Gastrocnemius medialis (tissue), 4 donors: Measurements from ENCODE around the gene CACNA2D3. TPM values are rescaled to one million over a fixed set of nuclear protein-coding genes. Genes with fewer than 3 reads are reported as not detected.

Experiments
- ATAC-seq, 2 donors: fragments of 150-250 bp; one replicate each; pipeline ENCODE4 v1.9.1; 2016
- DNase-seq, 2 donors: peaks; one replicate each; pipeline ENCODE4 v3.0.0-alpha.2; 2019
- H3K27ac ChIP-seq, 4 donors: fragments of 200-600 bp; sonication (generic); 1 replicate in 1 of 4; 2 replicates in 3 of 4; pipeline ENCODE4 v1.5.1; 2016 to 2018; ENCODE audit warnings: mild to moderate bottlenecking in 2 of 4, moderate library complexity in 1 of 4
- H3K27me3 ChIP-seq, 3 donors: fragments of 200-600 bp; sonication (generic) in 2 of 3; 1 replicate in 1 of 3; 2 replicates in 2 of 3; pipeline versions ENCODE4 v1.5.1 to v1.6.0; 2016 to 2019; ENCODE audit warnings: mild to moderate bottlenecking in 1 of 3, moderate library complexity in 1 of 3
- H3K36me3 ChIP-seq, 2 donors: fragments of 200-600 bp; sonication (generic) in 1 of 2; one replicate each; pipeline ENCODE4 v1.5.1; 2017 to 2018
- H3K4me1 ChIP-seq, 2 donors: fragments of 200-600 bp; sonication (generic) in 1 of 2; one replicate each; pipeline ENCODE4 v1.5.1; 2016 to 2017; ENCODE audit warnings: mild to moderate bottlenecking in 2 of 2
- H3K4me3 ChIP-seq, 4 donors: fragments of 200-600 bp; sonication (generic) in 3 of 4; 1 replicate in 1 of 4; 2 replicates in 3 of 4; pipeline ENCODE4 v1.5.1; 2016 to 2019; ENCODE audit warnings: mild to moderate bottlenecking in 2 of 4
- H3K9me3 ChIP-seq, 3 donors: fragments of 200-600 bp; sonication (generic) in 2 of 3; 1 replicate in 1 of 3; 2 replicates in 2 of 3; pipeline ENCODE4 v1.5.1; 2016 to 2019
- CTCF ChIP-seq, 5 experiments: fragments of 450-650 bp in 3 of 5; fragments of 200-600 bp in 2 of 5; sonication (generic) in 2 of 5; IDR thresholded peaks in 4 of 5; conservative IDR thresholded peaks in 1 of 5; 1 replicate in 4 of 5; 2 replicates in 1 of 5; pipeline ENCODE4 v1.5.1; 2016 to 2019; ENCODE audit warnings: antibody characterized with exemption in 5 of 5, mild to moderate bottlenecking in 3 of 5, moderate library complexity in 3 of 5
- POLR2A ChIP-seq, 2 donors: fragments of 450-650 bp; IDR thresholded peaks; one replicate each; pipeline ENCODE4 v1.6.1; 2017; ENCODE audit warnings: antibody characterized with exemption in 2 of 2, mild to moderate bottlenecking in 2 of 2, moderate library complexity in 2 of 2
- in situ Hi-C, 4 donors: fragments of 200-750 bp; cut with MboI; loops; one replicate each; pipeline versions ENCODE4 v1.15.0 to v1.8.0; 2017; ENCODE audit warnings: low sequenced_read_pairs in 4 of 4
- intact Hi-C: fragments of 100-400 bp; cut with DNase I; formaldehyde crosslinking; loops from one replicate; pipeline ENCODE4 v1.15.1; 2023; ENCODE audit warnings: low total_unique reads
- total RNA-seq, 4 donors: library from RNA; depleted of rRNA; stranded (reverse); fragments of >200 nt; gene quantifications; one replicate each; pipeline versions ENCODE4 v1.1.0 to v1.2.3, GENCODE V29; 2016

The CACNA2D3 gene
- total RNA-seq, 4 donors from 2014 or later: 4.7 to 14.4 (median 7.1) TPM

DNA sequence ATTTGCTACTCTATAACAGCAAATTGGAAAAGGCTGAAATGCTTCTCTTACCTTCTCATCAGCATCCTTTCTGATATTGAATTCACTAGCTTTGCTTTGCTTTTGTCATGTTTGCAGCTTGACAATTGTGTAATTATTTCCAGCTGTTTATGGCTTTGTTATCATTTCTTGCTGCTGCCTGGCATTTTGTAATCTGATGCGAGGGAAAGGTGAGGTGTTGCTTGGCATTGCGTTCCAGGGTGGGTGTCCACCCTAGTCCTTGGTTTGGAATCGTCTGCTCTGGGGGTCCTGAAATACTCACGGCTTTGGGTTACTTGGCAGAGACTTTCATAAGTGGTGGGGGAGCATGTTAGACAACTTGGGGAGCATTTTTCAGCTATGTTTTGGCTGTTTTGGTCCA, 2.9 kb downstream of the CACNA2D3 start:
- H3K4me1 ChIP-seq: peaks cover 22 to 27% of the 10 kb centered on the region in 2 donors
- H3K4me3 ChIP-seq: no peak overlapping the region
- no peaks in the 10 kb centered on the region for H3K9me3 ChIP-seq
- intact Hi-C loops (no loop called here), in situ Hi-C loops (no loop called here)
- no peak overlapping the region for H3K27ac ChIP-seq
- TF ChIP-seq CTCF (IDR thresholded peaks at IDR 0.05 in 4 of 5, conservative IDR thresholded peaks at IDR 0.05 in 1 of 5) (no peak), POLR2A (IDR thresholded peaks at IDR 0.05) (no peak)
- ATAC-seq (no peak), DNase-seq (no peak)
- H3K27me3 ChIP-seq: no peaks in the 10 kb centered on the region
- H3K36me3 ChIP-seq: no peaks in the 10 kb centered on the region

DNA sequence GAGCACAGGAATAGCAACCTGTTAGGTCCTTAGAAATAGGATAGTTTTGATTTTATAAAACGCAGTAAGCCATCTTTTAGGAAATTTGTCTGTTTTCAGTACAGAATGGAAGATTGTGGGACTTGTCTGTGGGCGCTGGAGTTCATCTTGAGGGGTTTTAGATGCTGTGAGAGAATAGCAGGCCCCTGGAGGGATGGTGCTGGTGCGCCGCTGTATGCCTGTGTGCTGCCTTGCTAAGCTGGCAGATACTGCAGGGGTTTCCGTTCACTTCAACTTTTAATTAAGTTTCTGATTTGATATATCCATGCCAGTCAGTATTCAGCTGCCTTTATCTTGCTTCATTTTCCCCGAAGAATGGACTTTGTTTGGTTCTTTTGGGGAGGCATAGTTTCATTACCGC, 4.2 kb downstream of the CACNA2D3 start:
- no peak overlapping the region for H3K27ac ChIP-seq
- peaks cover 25 to 31% of the 10 kb centered on the region in 2 donors for H3K4me1 ChIP-seq
- in situ Hi-C loops: no loop called here
- no peak overlapping the region for H3K4me3 ChIP-seq
- H3K9me3 ChIP-seq: no peaks in the 10 kb centered on the region
- no peak for DNase-seq
- intact Hi-C loops: no loop called here
- no peaks in the 10 kb centered on the region for H3K27me3 ChIP-seq
- H3K36me3 ChIP-seq: no peaks in the 10 kb centered on the region
- no peak for ATAC-seq
- TF ChIP-seq CTCF (IDR thresholded peaks at IDR 0.05 in 4 of 5, conservative IDR thresholded peaks at IDR 0.05 in 1 of 5) (no peak), POLR2A (IDR thresholded peaks at IDR 0.05) (no peak)

DNA sequence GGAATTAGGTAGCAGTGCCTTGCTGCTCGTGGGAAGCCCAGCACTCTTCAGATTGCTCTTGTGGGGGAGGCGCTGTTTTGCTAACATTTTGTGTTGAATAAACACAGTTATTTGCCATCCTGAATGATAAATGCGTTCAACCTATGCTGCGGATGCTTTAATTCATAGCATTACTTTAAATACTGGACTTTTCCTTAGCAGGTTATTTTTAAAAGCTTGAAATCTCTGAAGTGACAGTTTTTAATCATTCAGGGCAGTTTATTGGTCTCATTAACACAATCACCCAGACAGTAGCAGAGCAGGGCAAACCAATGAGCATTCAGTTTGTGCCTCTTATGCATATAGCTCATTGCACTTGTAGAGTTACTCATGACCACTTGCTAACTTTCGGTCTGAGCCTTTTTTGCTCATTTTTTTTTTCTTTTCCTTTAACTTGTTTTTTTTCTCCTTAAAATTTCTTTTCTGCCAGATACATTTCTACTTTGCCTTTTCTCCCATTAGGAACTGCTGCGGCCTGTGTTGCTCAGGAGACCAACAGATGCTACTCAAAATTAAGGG, 5.2 kb downstream of the CACNA2D3 start:
- Histone ChIP-seq H3K36me3 (no peaks in the 10 kb centered on the region), H3K9me3 (no peaks in the 10 kb centered on the region), H3K27me3 (no peaks in the 10 kb centered on the region), H3K4me3 (no peak overlapping the region), H3K27ac (no peak overlapping the region), H3K4me1 (peaks cover 26 to 31% of the 10 kb centered on the region in 2 donors)
- in situ Hi-C loops: no loop called here
- DNase-seq: no peak
- intact Hi-C loops: no loop called here
- ATAC-seq: no peak
- TF ChIP-seq CTCF (IDR thresholded peaks at IDR 0.05 in 4 of 5, conservative IDR thresholded peaks at IDR 0.05 in 1 of 5): no peak
- TF ChIP-seq POLR2A (IDR thresholded peaks at IDR 0.05): no peak

DNA sequence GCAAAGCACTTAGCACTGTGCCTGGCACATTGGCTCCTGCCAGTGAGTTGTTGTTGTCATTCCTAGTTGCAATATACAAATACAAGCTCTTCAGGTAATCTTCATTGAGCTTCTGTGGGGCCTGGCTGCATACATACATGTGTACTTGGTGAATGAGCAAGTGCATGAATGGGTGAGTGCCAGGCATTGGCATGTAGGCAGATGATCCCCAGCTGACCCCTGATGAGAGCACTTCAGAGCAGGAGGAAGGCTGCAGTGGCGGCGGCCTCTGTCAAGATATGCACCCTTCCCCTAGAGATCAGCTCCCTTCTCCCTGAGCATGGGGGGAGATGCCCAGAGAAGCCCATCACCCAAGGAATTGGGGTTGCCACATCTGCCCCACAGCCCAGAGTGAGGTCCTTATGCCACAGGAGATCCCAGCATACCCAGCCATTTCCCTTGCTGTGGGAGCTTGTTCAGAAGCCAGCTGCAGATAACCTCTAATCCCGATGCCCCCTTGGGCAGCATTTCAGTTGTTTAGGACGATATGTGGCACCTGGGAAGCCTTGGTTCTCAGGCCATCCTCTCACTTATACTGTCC, 8.8 kb downstream of the CACNA2D3 start:
- no peak for TF ChIP-seq CTCF (IDR thresholded peaks at IDR 0.05 in 4 of 5, conservative IDR thresholded peaks at IDR 0.05 in 1 of 5)
- no peak for TF ChIP-seq POLR2A (IDR thresholded peaks at IDR 0.05)
- intact Hi-C loops: no loop called here
- ATAC-seq: no peak

GRCh38 chr3:54131890-54132289, 9.5 kb downstream of the CACNA2D3 start:
- no peak for DNase-seq
- no peaks in the 10 kb centered on the region for H3K27me3 ChIP-seq
- no peak overlapping the region for H3K27ac ChIP-seq
- in situ Hi-C loops (no loop called here), intact Hi-C loops (no loop called here)
- TF ChIP-seq POLR2A (IDR thresholded peaks at IDR 0.05) (no peak), CTCF (IDR thresholded peaks at IDR 0.05 in 4 of 5, conservative IDR thresholded peaks at IDR 0.05 in 1 of 5) (no peak)
- no peaks in the 10 kb centered on the region for H3K36me3 ChIP-seq
- no peak for ATAC-seq
- peaks cover 18 to 20% of the 10 kb centered on the region in 2 donors for H3K4me1 ChIP-seq
- no peak overlapping the region for H3K4me3 ChIP-seq
- H3K9me3 ChIP-seq: no peaks in the 10 kb centered on the region

More for the DNA sequence above, 8.8 kb downstream of the CACNA2D3 start:
- Histone ChIP-seq H3K36me3 (no peaks in the 10 kb centered on the region), H3K27ac (no peak overlapping the region), H3K4me3 (no peak overlapping the region), H3K9me3 (no peaks in the 10 kb centered on the region), H3K4me1 (peaks cover 18% of the 10 kb centered on the region in 2 donors), H3K27me3 (no peaks in the 10 kb centered on the region)
- DNase-seq: no peak
- in situ Hi-C loops: no loop called here
